HG02678 (cell line): ENCODE measurements around the gene SYDE2.
"Not testable (repeated sequence)": the region's sequence is repeated elsewhere in the genome, so short reads cannot be mapped to it uniquely, and the experiment has no call there.

Experiments used
- ATAC-seq: cut with Tn5 transposase; IDR thresholded peaks from one replicate; pipeline ENCODE4 v1.9.1; 2021; ENCODE audit warnings: mild to moderate bottlenecking, moderate library complexity; ENCODE audit not compliant: unreplicated experiment

SYDE2 gene

DNA sequence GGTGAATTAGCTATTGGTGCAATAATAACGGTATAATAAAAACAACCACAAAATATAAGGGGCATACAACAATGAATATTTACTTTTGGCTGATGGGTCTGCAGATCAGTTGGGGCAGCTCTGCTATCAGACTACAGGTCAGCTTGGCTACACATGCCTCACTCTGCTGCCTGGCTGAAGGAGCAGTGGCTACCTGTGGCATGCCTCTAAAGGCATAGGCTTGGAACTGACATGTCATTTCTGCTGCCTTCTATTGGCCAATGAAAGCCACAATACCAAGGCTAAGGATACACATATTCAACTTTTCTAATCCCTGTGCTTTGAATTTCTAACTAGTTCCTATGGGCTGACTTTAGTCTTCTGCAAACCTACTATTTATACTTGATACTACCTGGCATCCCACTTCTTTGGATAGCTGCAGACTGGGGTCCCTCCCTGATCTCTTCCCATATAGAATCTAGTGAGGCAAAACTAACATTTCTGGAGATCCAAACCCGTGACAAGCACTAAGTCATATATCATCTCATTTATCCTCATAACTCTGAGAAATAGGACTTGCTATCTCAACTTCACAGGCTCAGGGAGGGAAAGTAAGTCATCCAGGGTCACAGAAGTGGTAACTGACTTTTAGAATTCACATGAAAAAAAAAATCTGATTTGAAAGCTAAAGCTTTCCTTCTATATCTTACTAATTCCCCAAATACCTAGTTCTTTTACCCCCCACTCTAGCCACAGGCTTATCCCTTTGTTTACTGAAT, 19.2 kb upstream of the SYDE2 start:
- ATAC-seq = no peak

DNA sequence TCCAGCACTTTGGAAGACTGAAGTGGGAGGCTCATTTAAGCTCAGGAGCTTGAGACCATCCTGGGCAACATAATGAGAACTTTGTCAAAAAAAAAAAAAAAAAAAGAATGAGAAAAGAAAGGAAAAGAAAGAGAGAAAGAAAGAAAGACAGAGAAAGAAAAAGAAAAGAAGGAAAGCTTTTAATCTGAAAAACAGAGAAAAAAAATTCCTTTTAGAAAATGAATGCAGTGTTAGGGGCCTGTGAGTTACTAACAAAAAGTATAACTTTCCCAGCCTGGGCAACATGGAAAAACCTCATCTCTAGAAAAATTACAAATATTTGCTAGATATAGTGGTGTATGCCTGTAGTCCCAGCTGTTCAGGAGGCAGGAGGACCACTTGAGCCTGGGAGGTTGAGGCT, 15.9 kb upstream of the SYDE2 start:
- no peak for ATAC-seq

DNA sequence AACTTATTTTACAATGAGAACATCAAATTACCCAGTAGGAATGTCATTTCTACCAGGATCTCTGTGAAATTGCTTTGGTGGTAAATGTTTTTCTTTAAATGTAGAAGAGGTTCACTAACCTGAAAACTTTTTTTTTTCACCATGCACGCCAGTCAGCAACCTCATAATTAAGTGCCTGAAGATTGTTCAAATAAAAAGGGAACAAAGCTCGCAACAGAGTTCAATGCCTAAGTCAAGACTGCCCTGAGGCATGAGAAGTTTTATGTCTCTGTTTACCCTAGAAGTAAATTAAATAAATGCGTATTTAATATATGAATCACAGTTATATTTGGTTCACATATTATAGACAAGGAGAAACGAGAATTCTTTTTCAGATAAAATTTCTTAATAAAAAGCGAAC, 13.8 kb upstream of the SYDE2 start:
- ATAC-seq = no peak

DNA sequence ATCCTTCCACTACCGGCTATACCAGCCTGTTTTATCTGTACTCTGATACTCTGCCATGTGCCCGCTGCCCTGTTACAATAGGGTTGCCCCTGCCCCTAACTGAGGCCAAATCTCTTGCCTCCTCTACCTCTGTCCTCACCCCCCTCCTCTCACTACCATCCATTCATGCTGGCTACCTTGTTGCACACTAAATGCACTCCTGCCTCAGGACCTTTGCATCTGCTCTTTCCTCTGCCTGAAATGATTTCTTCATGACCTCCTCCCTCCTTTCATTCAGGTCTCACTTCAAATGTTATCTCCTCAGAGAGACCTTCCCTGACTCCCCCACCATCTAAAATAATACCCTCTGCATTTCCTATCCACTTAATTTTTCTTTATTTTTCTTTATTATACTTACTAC, 7.7 kb upstream of the SYDE2 start:
- ATAC-seq = no peak

- no peak for ATAC-seq
Measured at GRCh38 chr1:85203573-85204171, 2.9 kb upstream of the SYDE2 start.

DNA sequence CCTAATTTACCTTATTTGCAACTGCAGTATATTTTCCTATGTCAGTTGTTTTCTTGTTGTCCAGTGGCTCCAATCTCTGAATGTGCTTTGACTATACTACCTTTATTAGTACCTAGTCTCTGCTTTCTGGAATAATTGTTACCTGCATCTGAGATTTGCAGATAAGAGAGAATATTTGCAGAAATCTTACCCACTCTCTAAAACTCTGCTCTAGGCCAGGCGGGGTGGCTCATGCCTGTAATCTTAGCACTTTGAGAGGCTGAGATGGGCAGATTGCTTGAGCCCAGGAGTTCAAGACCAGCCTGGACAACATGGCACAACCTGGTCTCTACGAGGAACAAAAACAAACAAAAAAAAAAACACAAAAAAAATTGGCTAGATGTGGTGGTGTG, 2.0 kb upstream of the SYDE2 start:
- ATAC-seq = no peak

DNA sequence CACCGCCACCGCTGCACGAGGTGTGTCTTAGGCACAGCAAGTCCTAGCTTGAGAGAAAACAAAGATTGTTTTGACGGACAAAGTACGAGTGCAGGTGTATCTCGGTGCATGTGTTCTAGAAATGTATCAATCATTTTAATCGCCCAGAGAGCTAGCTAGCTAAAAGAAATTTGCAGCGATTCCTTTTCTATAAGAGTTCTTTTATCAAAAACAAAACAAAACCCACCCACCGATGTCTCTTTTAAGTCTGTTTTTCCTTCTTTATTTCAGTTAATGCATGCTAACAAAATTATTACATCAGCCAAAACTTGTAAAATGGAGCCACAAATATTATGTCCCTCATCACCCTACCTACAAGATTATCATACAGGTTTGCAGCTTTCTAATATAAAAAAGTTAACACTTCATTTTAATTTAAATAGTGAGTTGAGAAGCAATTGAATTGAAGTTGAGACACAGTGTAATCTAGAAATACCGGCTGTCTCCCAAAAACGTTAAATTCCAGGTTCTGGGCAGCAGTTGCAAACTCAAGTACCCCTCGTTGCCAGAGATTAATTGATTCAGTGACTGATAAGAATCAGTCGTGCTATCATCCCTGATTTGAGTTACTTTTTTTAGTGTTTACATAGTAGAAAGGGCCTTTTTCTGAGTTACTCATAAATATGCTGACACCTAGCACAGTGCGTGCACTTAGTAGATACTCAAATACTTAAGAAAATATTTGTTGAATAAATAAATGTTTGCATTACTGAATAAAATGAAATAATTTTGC, 1.5 kb upstream of the SYDE2 start:
- ATAC-seq = no peak

DNA sequence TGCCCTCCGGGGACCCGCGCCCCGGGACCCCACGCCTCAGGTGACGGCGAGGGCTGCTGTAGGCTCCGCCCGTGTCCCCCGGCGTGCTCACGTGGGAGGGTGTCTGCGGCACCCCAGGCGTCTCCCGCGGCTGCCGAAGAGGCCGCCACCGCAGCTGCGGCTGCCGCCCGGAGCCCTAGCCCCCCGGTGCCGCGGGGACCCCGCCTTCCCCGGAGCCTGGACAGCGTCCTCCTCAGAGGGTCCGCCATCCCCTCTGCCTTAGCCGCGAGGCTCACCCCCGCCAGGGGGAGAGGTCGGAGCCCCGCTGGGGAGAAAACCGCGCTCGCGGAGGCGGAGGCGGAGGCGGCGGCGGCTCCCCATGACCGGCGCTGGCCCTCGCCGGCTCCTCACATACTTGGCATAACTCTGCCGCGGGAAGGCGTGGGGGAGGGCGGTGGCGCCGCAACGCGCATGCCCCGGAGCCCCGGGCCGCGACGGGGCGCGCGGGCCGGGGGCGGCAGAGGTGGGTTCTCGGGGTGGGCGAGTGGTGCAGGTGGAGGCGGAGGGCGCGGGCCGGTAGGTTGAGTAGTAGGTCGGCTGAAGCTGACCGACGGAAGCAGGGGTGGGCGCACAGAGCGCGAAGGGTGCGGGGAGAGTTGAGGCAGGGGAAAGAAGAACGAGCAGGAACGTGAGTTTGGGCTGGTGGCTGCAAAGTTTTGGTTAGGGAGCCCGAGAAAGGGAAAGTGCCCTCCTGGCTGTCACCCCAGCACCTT, 700 bp upstream of the SYDE2 start:
- peak; percentile 55 for ATAC-seq

- ATAC-seq = peak; percentile 20
Measured at GRCh38 chr1:85199667-85200462, 951 bp downstream of the SYDE2 start.

GRCh38 chr1:85198864-85199263, 2.0 kb downstream of the SYDE2 start:
- ATAC-seq = no peak

- no peak for ATAC-seq
Measured at GRCh38 chr1:85196358-85196757, 4.5 kb downstream of the SYDE2 start.

DNA sequence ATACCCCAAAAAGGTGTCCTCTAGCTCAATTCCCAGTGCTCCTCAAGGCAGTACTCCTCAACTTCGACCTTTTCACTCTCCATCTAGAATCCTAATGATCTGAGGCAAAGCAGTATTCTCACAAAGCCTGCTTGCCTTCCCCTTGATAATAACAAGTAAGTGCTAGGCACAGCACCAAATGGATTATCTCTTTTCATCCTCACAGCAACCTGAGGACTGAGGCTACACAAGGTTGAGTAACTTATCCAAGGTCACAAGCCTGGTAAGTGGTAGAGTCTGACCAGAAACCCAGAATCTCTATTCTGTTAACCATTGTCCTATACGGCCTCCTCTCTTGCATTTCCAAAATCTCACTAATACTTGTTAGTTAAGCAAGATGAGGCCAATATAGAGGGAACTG, 5.1 kb downstream of the SYDE2 start:
- no peak for ATAC-seq

- ATAC-seq = not testable (repeated sequence)
Measured at GRCh38 chr1:85192129-85192528, 8.7 kb downstream of the SYDE2 start.

GRCh38 chr1:85189120-85189519, 11.7 kb downstream of the SYDE2 start:
- no peak for ATAC-seq

- no peak for ATAC-seq
Measured at GRCh38 chr1:85188530-85188929, 12.3 kb downstream of the SYDE2 start.

- not testable (repeated sequence) for ATAC-seq
Measured at GRCh38 chr1:85187021-85187420, 13.8 kb downstream of the SYDE2 start.

GRCh38 chr1:85184245-85184644, 16.6 kb downstream of the SYDE2 start:
- no peak for ATAC-seq

GRCh38 chr1:85182700-85183099, 18.1 kb downstream of the SYDE2 start:
- ATAC-seq = no peak

- ATAC-seq = no peak
Measured at GRCh38 chr1:85180869-85181268, 19.9 kb downstream of the SYDE2 start.

DNA sequence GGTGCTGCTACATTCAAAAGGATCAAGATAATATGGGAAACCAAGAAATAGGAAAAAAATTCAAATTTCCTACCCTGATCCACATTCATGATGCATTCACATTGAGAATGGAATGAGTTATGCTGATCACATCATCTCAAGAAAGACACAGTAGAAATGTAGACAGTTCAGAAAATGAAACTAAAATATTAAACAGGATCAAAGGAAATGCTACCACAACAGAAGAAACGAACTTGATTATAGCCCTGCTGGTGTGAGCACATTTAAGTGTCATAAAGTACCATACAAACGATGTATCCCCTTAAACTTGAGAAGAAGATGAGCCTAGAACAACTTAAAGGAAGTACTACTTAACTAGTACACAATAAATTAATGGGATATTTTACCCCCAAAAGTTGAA, 21.3 kb downstream of the SYDE2 start:
- ATAC-seq = no peak

- no peak for ATAC-seq
Measured at GRCh38 chr1:85178396-85178795, 22.4 kb downstream of the SYDE2 start.
